ENCODE measurements around the gene AMFR.

AMFR gene

DNA sequence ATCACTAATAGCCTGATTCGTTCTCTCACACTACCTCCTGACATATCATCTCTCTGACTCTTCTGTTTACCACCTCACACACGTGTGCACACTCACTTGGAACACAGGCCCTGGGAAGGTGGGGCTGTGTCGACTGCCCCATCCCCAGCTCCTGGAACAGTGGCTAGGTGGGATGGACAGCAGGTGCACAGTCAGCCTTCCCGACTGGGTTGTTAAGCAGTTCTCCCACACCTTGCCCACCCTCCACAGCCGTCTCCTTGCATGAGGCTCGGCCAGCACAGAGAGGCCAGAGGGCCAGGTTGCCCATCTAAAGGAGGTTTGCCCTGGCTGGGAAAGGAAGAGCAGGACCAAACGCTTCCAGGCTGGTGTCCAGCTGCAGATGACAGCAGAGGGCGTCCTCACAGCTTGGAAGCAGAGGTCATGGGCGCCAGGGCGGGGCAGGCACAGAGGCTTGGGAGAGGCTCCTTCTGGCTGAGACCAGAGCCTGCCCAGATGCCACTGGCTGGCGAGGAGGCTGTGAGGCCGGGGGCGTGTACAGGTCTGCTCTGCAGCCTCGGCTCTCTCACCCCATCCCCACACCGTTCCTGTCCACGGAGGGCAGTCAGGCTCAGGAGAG is 92.8 kb downstream of the AMFR start:
- no peak overlapping the region for H4K8ac ChIP-seq (ENCODE audit: low read depth, low read length)
- no peak overlapping the region for H3K9ac ChIP-seq (ENCODE audit: low read length)
- H3K4ac ChIP-seq (ENCODE audit: low read depth, low read length) = no peak overlapping the region
- H3K18ac ChIP-seq (ENCODE audit: low read length) = no peak overlapping the region
- H4K91ac ChIP-seq (ENCODE audit: low read depth, low read length) = no peak overlapping the region
- no peaks in the 10 kb centered on the region for H3K79me2 ChIP-seq (ENCODE audit: control insufficient read depth, insufficient read depth, low read length, poor library complexity)
- no peak overlapping the region for H2AK5ac ChIP-seq (ENCODE audit: low read length)
- H2AFZ ChIP-seq (ENCODE audit: insufficient read depth, low read length, poor library complexity) = no peak overlapping the region
- no peaks in the 10 kb centered on the region for H3K9me3 ChIP-seq (ENCODE audit: insufficient read depth, low read depth, low read length)
- H2BK12ac ChIP-seq (ENCODE audit: low read length) = no peak overlapping the region
- H3K4me3 ChIP-seq (ENCODE audit: low read depth, low read length) = no peak overlapping the region
- H3K4me1 ChIP-seq (ENCODE audit: control insufficient read depth in 1 of 2, insufficient read depth in 2 of 2, low read length in 2 of 2) = peaks cover 0 to 2% of the 10 kb centered on the region in 2 experiments
- H2BK120ac ChIP-seq (ENCODE audit: insufficient read depth, low read length, poor library complexity) = no peak overlapping the region
- H3K4me2 ChIP-seq (ENCODE audit: low read length) = no peak overlapping the region
- H2BK5ac ChIP-seq (ENCODE audit: low read depth, low read length, poor library complexity) = no peak overlapping the region
- no peak overlapping the region for H3K14ac ChIP-seq (ENCODE audit: low read length)
- no peaks in the 10 kb centered on the region for H3K36me3 ChIP-seq (ENCODE audit: control insufficient read depth in 1 of 2, insufficient read depth in 2 of 2, low read length in 2 of 2)
- no peaks in the 10 kb centered on the region for H3K79me1 ChIP-seq (ENCODE audit: low read length)
- no peak overlapping the region for H3K27ac ChIP-seq (ENCODE audit: low read depth, low read length)
- no peak overlapping the region for H4K12ac ChIP-seq (ENCODE audit: low read depth, low read length)
- no CpG with 5 or more reads among the region's 16 CpGs for WGBS (ENCODE audit: extremely low coverage, insufficient coverage, insufficient read length)
- peak; percentile 53 to 80 for DNase-seq
- no peaks in the 10 kb centered on the region for H3K27me3 ChIP-seq (ENCODE audit: insufficient read depth, low read length)
- H3K23ac ChIP-seq (ENCODE audit: low read length) = no peak overlapping the region

DNA sequence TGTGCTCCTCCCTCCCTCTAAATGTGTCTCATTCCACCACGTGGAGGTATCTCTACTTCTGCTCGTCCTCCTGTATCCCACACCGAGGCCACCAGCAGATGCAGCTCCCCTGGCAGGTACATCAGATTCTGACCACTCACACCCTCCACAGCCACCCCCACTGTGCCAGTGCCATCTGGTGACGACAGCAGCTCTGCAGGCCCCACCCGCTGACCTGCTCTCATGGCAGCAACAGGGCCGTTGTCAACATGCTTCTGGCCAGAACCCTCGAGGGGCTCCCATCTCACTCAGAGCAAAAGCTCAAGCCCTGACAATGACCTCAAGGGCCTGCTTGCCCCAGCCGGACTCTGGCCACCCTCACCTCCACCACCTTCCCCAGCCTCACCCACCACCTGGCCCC is 93.4 kb downstream of the AMFR start:
- H3K79me1 ChIP-seq (ENCODE audit: low read length) = no peaks in the 10 kb centered on the region
- no peak overlapping the region for H4K12ac ChIP-seq (ENCODE audit: low read depth, low read length)
- H3K4me1 ChIP-seq (ENCODE audit: control insufficient read depth in 1 of 2, insufficient read depth in 2 of 2, low read length in 2 of 2) = peaks cover 0 to 2% of the 10 kb centered on the region in 2 experiments
- no peak overlapping the region for H3K14ac ChIP-seq (ENCODE audit: low read length)
- no peak overlapping the region for H4K91ac ChIP-seq (ENCODE audit: low read depth, low read length)
- no peaks in the 10 kb centered on the region for H3K9me3 ChIP-seq (ENCODE audit: insufficient read depth, low read depth, low read length)
- no peak overlapping the region for H3K4me3 ChIP-seq (ENCODE audit: low read depth, low read length)
- no peaks in the 10 kb centered on the region for H3K36me3 ChIP-seq (ENCODE audit: control insufficient read depth in 1 of 2, insufficient read depth in 2 of 2, low read length in 2 of 2)
- H3K79me2 ChIP-seq (ENCODE audit: control insufficient read depth, insufficient read depth, low read length, poor library complexity) = no peaks in the 10 kb centered on the region
- no peak overlapping the region for H3K4ac ChIP-seq (ENCODE audit: low read depth, low read length)
- no CpG with 5 or more reads among the region's 8 CpGs for WGBS (ENCODE audit: extremely low coverage, insufficient coverage, insufficient read length)
- H3K4me2 ChIP-seq (ENCODE audit: low read length) = no peak overlapping the region
- no peak overlapping the region for H2AK5ac ChIP-seq (ENCODE audit: low read length)
- DNase-seq = no peak
- H2BK5ac ChIP-seq (ENCODE audit: low read depth, low read length, poor library complexity) = no peak overlapping the region
- H2BK120ac ChIP-seq (ENCODE audit: insufficient read depth, low read length, poor library complexity) = no peak overlapping the region
- no peak overlapping the region for H3K27ac ChIP-seq (ENCODE audit: low read depth, low read length)
- no peak overlapping the region for H3K18ac ChIP-seq (ENCODE audit: low read length)
- H4K8ac ChIP-seq (ENCODE audit: low read depth, low read length) = no peak overlapping the region
- no peak overlapping the region for H3K9ac ChIP-seq (ENCODE audit: low read length)
- H3K23ac ChIP-seq (ENCODE audit: low read length) = no peak overlapping the region
- no peak overlapping the region for H2AFZ ChIP-seq (ENCODE audit: insufficient read depth, low read length, poor library complexity)
- no peak overlapping the region for H2BK12ac ChIP-seq (ENCODE audit: low read length)
- no peaks in the 10 kb centered on the region for H3K27me3 ChIP-seq (ENCODE audit: insufficient read depth, low read length)

DNA sequence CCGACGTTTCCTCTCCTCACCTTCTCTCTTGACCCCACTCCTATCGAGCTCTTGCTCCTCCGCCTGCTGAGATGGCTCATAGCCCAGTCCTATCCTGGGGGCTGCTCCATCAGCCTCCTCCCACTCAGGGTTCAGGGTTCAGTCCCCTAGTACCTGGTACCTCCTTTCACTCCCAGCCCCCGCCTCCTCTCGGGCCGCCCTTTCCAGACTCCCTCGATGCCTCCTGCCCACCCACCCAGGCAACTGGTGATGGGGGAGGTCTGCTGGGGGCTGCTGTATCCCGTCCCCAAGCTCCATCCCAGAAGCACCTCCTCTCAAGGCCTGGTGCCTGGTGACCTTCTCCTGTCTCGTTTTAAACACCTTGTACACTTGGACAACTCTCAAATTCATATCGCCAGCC is 93.9 kb downstream of the AMFR start:
- Histone ChIP-seq H3K79me1 (ENCODE audit: low read length) (no peaks in the 10 kb centered on the region), H3K4me3 (ENCODE audit: low read depth, low read length) (no peak overlapping the region), H3K27ac (ENCODE audit: low read depth, low read length) (no peak overlapping the region), H4K8ac (ENCODE audit: low read depth, low read length) (no peak overlapping the region), H4K12ac (ENCODE audit: low read depth, low read length) (no peak overlapping the region), H3K36me3 (ENCODE audit: control insufficient read depth in 1 of 2, insufficient read depth in 2 of 2, low read length in 2 of 2) (no peaks in the 10 kb centered on the region), H3K4me1 (ENCODE audit: control insufficient read depth in 1 of 2, insufficient read depth in 2 of 2, low read length in 2 of 2) (peaks cover 0 to 2% of the 10 kb centered on the region in 2 experiments), H3K23ac (ENCODE audit: low read length) (no peak overlapping the region), H3K18ac (ENCODE audit: low read length) (no peak overlapping the region), H3K4me2 (ENCODE audit: low read length) (no peak overlapping the region), H2BK120ac (ENCODE audit: insufficient read depth, low read length, poor library complexity) (no peak overlapping the region), H3K14ac (ENCODE audit: low read length) (no peak overlapping the region), H3K9ac (ENCODE audit: low read length) (no peak overlapping the region), H3K27me3 (ENCODE audit: insufficient read depth, low read length) (no peaks in the 10 kb centered on the region), H3K4ac (ENCODE audit: low read depth, low read length) (no peak overlapping the region), H3K79me2 (ENCODE audit: control insufficient read depth, insufficient read depth, low read length, poor library complexity) (no peaks in the 10 kb centered on the region), H4K91ac (ENCODE audit: low read depth, low read length) (no peak overlapping the region), H3K9me3 (ENCODE audit: insufficient read depth, low read depth, low read length) (no peaks in the 10 kb centered on the region), H2BK5ac (ENCODE audit: low read depth, low read length, poor library complexity) (no peak overlapping the region), H2AK5ac (ENCODE audit: low read length) (no peak overlapping the region), H2AFZ (ENCODE audit: insufficient read depth, low read length, poor library complexity) (no peak overlapping the region), H2BK12ac (ENCODE audit: low read length) (no peak overlapping the region)
- WGBS (ENCODE audit: extremely low coverage, insufficient coverage, insufficient read length) = no CpG with 5 or more reads among the region's 11 CpGs
- DNase-seq = no peak

DNA sequence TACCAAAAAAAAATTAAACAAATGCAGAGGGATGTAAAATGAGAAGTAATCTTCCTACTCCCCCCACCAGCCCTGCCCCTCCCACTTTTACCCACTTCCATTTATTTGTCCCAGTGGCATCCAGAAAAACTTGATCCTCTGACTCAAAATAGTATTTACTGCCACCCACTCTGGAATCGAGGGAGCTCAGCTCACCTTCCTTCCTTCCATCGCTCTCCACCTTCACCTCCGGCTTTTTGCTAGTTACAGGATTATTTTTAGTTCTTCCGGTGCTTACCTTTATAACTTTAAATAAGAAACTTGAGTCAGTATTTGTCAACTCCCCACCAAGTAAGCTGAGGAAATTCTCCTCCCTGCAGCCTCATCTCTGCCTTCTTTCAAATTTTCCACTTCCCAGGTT is 94.9 kb downstream of the AMFR start:
- H2AFZ ChIP-seq (ENCODE audit: insufficient read depth, low read length, poor library complexity) = no peak overlapping the region
- WGBS (ENCODE audit: extremely low coverage, insufficient coverage, insufficient read length) = no CpG with 5 or more reads among the region's 4 CpGs
- no peaks in the 10 kb centered on the region for H3K79me2 ChIP-seq (ENCODE audit: control insufficient read depth, insufficient read depth, low read length, poor library complexity)
- H3K4me3 ChIP-seq (ENCODE audit: low read depth, low read length) = no peak overlapping the region
- no peaks in the 10 kb centered on the region for H3K79me1 ChIP-seq (ENCODE audit: low read length)
- H3K27ac ChIP-seq (ENCODE audit: low read depth, low read length) = no peak overlapping the region
- H2BK120ac ChIP-seq (ENCODE audit: insufficient read depth, low read length, poor library complexity) = no peak overlapping the region
- H3K9me3 ChIP-seq (ENCODE audit: insufficient read depth, low read depth, low read length) = no peaks in the 10 kb centered on the region
- no peaks in the 10 kb centered on the region for H3K27me3 ChIP-seq (ENCODE audit: insufficient read depth, low read length)
- no peak overlapping the region for H3K23ac ChIP-seq (ENCODE audit: low read length)
- no peak overlapping the region for H2BK12ac ChIP-seq (ENCODE audit: low read length)
- H2AK5ac ChIP-seq (ENCODE audit: low read length) = no peak overlapping the region
- no peak overlapping the region for H3K18ac ChIP-seq (ENCODE audit: low read length)
- peak in 1 of 2 donors; percentile 51 for DNase-seq
- H3K36me3 ChIP-seq (ENCODE audit: control insufficient read depth in 1 of 2, insufficient read depth in 2 of 2, low read length in 2 of 2) = no peaks in the 10 kb centered on the region
- H3K4me1 ChIP-seq (ENCODE audit: control insufficient read depth in 1 of 2, insufficient read depth in 2 of 2, low read length in 2 of 2) = peaks cover 0 to 2% of the 10 kb centered on the region in 2 experiments
- no peak overlapping the region for H3K14ac ChIP-seq (ENCODE audit: low read length)
- no peak overlapping the region for H3K9ac ChIP-seq (ENCODE audit: low read length)
- no peak overlapping the region for H3K4ac ChIP-seq (ENCODE audit: low read depth, low read length)
- H4K91ac ChIP-seq (ENCODE audit: low read depth, low read length) = no peak overlapping the region
- no peak overlapping the region for H2BK5ac ChIP-seq (ENCODE audit: low read depth, low read length, poor library complexity)
- no peak overlapping the region for H4K8ac ChIP-seq (ENCODE audit: low read depth, low read length)
- H3K4me2 ChIP-seq (ENCODE audit: low read length) = no peak overlapping the region
- no peak overlapping the region for H4K12ac ChIP-seq (ENCODE audit: low read depth, low read length)
